NCI-H1694 (cell line): ENCODE data around the gene TSPAN11.
A peak's percentile ranks its signal among the peaks of the same experiment; 100 is the strongest.

Source experiments
- DNase-seq: peaks from one replicate; lab custom pipeline; 2025; lab: John Stamatoyannopoulos, UW

TSPAN11 gene

DNA sequence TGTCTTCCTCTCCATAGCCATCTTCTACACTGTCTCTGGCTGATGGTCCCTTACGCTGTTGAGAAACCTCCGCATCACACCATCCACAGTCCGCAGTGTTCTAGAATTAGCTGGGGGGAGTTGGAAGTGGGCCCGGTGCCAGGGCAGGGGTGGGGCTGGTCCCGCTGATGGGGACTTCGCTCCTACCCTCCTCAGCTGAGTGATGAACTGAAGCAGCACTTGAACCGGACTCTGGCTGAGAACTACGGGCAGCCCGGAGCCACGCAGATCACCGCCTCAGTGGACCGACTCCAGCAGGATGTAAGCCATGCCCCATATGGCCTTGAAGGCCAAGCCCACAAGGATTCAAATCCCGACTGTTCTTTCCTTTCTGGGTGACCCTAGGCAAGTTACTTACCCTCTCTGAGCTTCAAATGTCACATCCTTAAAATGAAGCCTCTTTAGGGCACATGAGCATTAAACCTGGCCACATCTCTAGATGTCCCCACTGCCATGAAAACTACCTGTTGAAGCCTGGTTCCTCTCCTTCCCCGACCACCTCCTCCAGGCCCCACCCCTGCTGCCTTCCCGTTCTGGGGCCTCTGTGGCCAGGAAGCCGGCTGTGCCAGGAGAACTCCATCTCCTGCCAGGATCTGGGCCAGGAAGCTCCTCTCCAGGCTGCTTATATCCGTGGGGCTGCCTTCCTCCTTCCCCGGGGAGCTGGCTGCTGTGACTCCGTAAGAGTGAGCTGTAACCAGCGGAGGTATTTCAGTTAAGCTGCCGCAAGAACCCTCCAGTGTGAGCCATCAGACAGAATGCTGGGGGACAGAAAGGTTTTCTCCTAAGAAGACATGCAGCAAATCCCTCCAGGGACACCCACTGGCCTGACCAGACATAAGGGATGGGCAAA lies 53.1 kb downstream of the TSPAN11 start:
- DNase-seq: no peak

DNA sequence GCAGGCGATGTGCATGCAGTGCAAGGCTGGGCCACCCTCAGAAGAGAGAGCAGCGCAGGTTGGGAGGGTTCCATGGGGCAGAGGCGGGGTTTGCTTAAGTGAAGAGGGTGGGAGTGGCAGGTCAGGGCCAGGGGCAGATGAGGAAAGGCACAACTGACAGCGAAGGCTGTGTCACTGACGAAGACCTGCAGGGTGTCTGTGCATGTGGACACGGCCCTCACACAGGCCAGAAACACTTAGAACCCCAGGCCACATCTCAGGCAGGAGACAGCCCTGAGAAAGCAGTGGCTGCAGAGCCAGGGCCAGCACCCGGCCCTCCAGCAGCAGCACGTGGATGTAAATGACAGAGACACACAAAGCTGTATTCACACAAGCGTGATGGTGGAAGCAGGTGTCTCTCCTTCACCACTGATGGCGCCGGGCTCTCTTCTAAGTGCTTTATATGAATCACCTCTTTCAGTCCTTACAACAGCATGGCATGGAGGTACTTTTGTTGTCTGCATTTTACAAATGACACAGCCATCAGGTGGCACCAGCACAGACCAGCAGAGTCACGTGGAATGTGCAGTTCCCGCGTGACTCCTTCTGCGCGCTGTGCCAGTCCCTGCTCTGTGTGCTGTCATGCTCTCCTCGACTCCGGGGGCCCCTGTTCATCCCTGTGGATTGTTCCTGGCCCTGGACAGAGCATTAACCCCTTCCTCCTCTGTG lies 54.6 kb downstream of the TSPAN11 start:
- no peak for DNase-seq

GRCh38 chr12:30982413-30982812 lies 55.9 kb downstream of the TSPAN11 start:
- DNase-seq: no peak

GRCh38 chr12:30985814-30986452 lies 59.4 kb downstream of the TSPAN11 start:
- peak; percentile 66 for DNase-seq

DNA sequence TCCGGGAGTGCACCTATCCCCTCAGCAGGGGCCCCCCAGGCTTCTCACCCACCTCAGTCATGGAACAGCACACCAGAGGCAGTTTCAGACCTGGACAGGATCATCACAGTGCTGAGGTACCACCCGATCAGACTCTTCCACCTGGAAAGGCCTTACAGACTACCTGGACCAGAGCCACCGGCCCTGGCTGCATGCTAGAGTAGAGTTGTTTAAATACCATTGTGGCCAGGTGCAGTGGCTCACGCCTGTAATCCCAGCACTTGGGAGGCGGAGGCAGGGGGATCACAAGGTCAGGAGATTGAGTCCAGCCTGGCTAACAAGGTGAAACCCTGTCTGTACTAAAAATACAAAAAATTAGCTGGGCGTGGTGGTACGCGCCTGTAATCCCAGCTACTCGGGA lies 61.5 kb downstream of the TSPAN11 start:
- no peak for DNase-seq

- no peak for DNase-seq
These were observed 62.2 kb downstream of the TSPAN11 start for GRCh38 chr12:30988646-30989286.

GRCh38 chr12:30989754-30990153 lies 63.2 kb downstream of the TSPAN11 start:
- DNase-seq: peak; percentile 96

- DNase-seq: no peak
These were observed 63.8 kb downstream of the TSPAN11 start for GRCh38 chr12:30990316-30990715.

GRCh38 chr12:30990776-30991175 lies 64.2 kb downstream of the TSPAN11 start:
- no peak for DNase-seq

DNA sequence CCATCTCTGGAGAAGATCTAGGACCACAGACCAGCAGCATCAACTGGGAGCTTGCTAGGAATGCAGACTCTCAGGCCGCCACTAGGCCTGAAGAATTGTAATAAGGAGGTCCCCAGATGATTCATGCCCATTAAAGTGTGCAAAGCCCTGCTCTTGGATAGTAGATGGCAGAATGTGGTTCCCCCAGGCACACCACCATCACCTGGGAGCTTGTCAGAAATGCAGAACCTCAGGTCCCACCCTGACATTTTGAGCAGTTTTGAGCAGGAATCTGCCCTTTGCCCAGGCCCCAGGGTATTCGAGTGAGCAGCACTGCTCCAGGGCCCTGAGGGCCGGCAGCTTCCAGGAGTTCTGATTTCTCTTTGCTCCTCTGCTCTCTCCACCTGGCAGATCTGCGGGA lies 64.9 kb downstream of the TSPAN11 start:
- no peak for DNase-seq

GRCh38 chr12:30992381-30992780 lies 65.8 kb downstream of the TSPAN11 start:
- no peak for DNase-seq

GRCh38 chr12:30993766-30994165 lies 67.2 kb downstream of the TSPAN11 start:
- DNase-seq: no peak

- no peak for DNase-seq
These were observed 67.7 kb downstream of the TSPAN11 start for GRCh38 chr12:30994274-30994673.

DNA sequence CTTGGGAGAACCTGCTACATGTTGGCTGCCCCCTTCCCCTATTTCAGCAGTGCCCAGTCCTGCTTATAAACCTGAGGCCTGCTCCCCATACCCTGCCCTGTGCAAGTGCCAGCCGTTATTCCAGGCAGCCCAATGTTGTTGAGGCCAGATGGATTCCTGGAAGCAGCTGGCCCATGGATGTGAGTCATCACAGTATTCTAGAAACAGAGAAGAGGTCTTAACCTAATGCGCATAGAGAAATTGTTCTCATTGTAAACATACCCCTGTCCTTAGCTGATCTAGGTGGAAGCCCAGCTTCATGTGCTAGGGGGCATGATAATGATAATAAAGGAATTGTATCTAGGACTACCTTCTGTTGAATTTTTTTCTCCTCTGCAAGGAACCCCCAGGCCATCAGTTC lies 69.7 kb downstream of the TSPAN11 start:
- peak; percentile 79 for DNase-seq

- peak; percentile 88 for DNase-seq
These were observed 70.2 kb downstream of the TSPAN11 start for GRCh38 chr12:30996752-30997151.

DNA sequence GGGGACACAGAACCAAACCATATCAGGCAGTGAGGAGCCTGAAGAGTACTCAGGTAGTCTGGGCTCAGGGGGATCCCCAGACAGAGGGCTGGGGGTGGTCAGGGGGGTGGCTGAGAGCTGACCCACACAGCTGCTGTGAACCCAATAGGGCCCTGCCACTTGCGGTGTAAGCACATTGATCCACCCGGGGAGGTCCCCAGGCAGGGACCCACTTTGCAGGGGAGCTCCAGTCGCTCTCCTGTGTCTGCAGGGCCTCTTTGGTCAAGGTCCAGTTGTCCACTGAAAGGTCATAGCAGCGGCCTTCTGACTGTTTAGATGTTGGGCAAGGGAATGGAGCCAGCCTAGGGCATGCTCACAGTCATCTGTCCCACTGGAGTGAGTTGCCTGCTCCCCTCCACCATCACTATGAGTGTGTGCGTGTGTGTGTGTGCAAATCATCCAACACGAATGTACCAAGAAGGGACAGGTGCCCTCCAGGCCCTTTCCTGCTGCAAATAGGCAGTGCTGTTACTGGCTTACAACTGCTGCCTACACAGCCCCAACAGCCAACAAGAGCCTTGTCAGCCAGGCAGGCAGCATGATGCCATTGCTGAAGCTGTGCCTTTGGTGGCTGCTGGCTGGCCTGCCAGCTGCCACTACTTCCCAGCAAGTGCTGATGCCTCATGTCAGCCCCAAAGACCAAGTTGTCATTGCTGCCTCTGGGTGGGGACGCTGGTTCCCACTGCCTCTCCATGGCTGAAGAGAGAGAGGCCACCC lies 71.3 kb downstream of the TSPAN11 start:
- DNase-seq: peak; percentile 30

DNA sequence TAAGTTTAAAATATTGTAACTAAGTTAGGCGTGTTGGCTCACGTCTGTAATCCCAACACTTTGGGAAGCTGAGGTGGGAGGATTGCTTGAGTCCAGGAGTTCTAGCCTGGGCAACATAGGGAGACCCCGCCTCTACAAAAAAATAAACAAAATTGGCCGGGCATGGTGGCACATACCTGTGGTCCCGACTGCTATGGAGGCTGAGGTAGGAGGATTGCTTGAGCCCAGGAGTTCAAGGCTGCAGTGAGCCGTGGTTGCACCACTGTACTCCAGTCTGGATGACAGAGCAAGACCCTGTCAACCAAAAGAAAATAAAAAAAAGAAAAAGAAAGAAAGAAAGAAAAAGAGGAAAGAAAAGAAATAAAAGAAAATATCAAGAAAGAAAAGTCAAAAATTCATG lies 72.5 kb downstream of the TSPAN11 start:
- no peak for DNase-seq

DNA sequence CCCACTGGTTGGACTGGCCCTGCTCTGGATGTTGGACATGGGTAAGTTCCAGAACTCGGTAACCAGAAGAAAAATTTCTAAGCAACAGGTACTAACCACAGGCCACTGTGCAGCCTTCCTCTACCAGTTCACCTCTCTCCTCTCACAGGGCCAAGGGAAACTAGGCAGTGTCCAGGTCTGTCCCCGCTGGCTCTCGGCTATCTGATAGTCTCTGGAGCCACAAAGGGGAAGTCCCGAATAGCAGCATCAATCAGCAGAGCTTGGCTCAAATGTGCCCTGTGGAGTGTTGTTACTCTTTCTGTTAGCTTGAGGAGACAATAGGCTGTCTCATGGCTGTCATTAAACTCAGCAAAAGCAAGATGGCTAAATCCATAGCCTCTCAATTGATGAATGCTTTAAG lies 73.2 kb downstream of the TSPAN11 start:
- DNase-seq: no peak

- no peak for DNase-seq
These were observed 74.2 kb downstream of the TSPAN11 start for GRCh38 chr12:31000751-31001150.

DNA sequence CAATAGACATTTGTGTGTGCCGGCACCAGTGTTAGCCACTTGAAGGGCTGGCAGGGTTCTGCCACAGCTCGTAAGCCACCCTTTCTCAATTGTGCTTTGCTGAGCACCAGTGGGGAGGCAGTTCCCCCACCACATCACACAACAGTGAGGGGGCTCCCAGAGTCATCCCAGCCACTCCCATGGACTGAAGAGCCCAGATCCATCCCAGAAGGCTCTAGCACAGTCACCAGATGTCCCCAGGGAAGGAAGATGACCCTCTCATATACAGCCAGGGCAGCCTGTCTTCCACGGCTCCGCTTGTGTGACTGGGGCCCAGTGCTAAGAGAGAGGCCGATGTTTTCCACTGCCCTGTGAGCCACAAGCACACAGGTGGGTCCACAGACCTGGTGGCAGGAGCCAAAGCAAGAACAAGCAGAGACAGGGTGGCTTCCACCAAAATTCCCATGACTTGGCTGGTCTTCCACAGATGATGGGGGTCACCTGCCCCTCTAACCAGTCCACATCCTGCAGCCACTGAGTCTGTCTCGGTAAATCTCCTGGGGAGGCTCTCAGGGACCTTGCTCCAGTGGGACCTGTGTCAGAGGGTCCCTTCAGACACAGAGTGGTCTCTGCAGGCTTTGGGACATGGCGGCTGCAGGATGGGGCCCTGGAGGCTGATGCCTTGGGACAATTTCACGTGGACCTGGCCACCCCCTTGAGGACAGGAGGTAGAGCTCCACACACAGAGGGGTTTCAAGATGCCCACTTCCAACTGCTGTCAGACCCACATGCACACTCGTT lies 75.2 kb downstream of the TSPAN11 start:
- no peak for DNase-seq

GRCh38 chr12:31002361-31002725 lies 75.8 kb downstream of the TSPAN11 start:
- DNase-seq: no peak
